OCI-LY3 (cell line): ENCODE results near the gene FLNA.

Experiments used
- EZH2phosphoT487 ChIP-seq: fragments of 200-600 bp; shearing (Covaris generic); IDR thresholded peaks from 2 replicates; pipeline ENCODE4 v1.6.1; 2018; ENCODE audit warnings: antibody characterized with exemption, mixed run types, low read depth
- TF ChIP-seq, protein P1 (sequence below): fragments of 200-600, 300-600 bp; sonication (generic); IDR thresholded peaks from 2 replicates; pipeline ENCODE4 v1.5.1; 2014; ENCODE audit warnings: antibody characterized with exemption, low read length, low read depth

DNA sequence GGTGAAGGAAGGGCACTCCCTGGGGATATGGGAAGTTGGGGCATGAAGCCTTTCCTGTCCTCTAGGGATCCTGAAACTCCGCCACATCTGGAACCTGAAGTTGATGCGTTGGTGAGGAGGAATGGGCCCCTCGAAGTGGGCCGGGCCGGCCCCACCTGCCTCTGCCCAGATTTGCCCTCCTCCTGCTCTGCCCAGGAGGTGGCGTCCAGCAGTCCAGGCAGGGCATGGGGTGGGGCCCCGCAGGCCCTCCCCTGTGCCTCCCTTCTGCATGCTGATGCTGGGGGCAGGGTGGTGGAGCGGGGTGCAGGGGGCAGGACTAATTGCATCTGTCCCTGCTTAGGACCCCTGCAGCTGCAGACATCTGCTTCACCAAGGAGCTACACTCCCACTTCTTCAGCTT, 38.7 kb upstream of the FLNA start:
- TF ChIP-seq, protein P1, sequence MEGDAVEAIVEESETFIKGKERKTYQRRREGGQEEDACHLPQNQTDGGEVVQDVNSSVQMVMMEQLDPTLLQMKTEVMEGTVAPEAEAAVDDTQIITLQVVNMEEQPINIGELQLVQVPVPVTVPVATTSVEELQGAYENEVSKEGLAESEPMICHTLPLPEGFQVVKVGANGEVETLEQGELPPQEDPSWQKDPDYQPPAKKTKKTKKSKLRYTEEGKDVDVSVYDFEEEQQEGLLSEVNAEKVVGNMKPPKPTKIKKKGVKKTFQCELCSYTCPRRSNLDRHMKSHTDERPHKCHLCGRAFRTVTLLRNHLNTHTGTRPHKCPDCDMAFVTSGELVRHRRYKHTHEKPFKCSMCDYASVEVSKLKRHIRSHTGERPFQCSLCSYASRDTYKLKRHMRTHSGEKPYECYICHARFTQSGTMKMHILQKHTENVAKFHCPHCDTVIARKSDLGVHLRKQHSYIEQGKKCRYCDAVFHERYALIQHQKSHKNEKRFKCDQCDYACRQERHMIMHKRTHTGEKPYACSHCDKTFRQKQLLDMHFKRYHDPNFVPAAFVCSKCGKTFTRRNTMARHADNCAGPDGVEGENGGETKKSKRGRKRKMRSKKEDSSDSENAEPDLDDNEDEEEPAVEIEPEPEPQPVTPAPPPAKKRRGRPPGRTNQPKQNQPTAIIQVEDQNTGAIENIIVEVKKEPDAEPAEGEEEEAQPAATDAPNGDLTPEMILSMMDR, result no peak
- TF ChIP-seq EZH2phosphoT487, result no peak
